GM21576 (cell line): Measurements from ENCODE around the gene SLC35A3.
"Not testable (repeated sequence)": the region's sequence is repeated elsewhere in the genome, so short reads cannot be mapped to it uniquely, and the experiment has no call there.

Experiments
- ATAC-seq: cut with Tn5 transposase; IDR thresholded peaks from one replicate; pipeline ENCODE4 v1.9.1; 2021; ENCODE audit warnings: mild to moderate bottlenecking, moderate library complexity; ENCODE audit not compliant: unreplicated experiment

The SLC35A3 gene

DNA sequence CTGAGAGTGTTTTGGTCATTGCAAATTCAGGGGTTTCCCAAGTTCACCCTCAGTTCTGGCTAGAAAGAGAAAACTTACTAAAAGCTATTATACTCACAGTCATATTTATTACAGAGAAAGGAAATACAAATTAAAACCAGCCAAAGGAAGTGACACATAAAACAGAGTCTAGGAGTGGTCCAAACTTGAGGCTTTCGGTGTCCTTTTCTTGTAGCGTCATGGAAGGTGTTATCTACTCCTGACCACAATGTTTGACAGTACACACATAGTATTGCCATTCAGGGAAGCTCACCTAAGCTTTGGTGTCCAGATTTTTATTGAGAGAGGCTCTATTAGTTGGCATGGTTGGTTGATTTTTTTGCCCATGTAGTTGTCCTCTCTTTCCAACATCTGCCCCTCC, 59.0 kb downstream of the SLC35A3 start:
- no peak for ATAC-seq

DNA sequence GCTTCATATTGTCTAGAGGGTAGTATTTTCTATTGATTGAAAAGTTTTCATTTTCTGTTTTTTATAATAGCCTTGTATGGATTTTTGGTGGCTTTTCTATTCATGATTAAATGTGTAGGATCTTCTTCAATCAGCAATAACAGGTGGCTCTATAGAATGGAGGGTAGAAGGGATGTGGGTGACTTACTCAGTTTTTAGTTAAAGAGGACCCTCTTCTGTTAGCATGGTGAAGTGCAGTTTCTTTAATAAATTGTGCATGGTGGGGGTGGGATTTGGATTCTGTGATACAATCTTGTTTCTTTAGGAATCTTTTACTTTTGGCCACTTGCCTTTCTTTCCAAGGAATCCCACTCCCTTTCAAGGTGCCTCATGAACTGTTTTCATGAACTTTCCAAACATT, 64.7 kb downstream of the SLC35A3 start:
- ATAC-seq, result no peak

DNA sequence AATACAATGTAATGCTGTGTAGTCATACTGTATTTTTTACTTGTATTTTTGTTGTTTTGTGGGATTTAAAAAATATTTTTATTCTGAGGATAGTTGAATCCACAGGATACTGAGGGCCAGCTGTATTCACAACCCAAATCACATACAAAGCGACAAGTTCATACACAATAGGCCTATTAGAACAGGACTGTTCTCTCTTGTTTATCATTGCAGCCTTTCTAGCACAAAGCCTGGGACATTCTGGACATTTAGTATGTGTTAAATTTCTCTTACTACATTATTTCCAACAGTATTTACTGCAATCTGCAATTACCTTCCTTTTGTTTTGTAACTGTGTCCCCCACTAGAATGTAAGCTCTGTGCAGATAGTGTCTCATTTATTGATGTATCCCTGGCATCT, 65.4 kb downstream of the SLC35A3 start:
- ATAC-seq, result no peak

DNA sequence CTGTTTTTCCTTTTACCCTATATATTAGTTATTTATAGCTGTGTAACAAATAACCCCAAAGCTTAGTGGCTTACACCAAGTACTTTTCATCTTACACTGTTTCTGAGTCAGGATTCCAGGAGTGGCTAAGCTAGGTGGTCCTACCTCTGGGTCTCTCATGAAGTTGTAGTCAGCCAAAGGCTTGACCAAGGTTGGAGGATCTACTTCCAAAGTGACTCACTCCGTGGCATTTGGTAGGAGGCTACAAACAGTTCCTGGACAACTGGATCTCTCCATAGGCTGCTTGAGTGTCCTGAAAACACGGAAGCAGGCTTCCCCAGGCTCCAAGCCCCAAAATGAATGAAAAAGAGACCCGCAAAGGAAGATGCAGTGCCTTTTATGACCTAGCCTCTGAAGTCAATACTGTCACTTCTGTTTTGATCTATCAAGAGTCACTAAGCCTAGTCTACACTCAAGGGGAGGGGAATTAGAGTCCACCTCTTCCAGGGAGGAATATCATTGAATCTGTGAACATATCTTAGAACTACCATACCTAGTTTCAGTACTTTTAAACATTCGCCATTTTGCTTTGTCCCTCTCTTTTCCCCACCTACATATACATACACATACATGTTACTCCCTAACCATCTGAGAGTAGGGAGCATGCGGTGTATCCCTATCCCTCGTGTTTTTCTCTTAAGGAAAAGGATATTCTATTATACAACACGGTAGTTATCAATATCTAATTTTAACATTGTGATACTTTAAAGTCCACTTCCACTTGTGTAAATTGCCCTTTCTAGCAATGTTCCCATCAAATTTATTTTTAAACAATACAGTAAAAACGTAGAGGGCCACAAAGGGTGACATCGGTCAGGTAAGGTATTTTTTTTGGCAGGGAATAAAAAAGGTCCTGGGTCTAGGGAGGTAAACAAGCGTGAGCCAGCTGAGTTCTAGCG, 67.2 kb downstream of the SLC35A3 start:
- ATAC-seq, result no peak

DNA sequence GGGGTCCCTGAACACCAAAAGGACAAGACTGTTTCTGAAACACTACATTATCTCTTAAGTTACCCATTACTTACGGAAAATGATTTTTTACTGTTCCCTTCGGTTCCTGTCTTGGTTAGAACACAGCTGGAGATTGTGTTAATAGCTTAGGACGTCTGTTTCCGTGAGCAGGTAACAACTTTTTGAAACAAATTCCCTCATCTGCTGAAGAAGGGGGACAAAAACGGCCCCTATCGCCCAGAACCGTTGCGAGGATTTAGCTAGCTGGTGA, 67.8 kb downstream of the SLC35A3 start:
- no peak for ATAC-seq

DNA sequence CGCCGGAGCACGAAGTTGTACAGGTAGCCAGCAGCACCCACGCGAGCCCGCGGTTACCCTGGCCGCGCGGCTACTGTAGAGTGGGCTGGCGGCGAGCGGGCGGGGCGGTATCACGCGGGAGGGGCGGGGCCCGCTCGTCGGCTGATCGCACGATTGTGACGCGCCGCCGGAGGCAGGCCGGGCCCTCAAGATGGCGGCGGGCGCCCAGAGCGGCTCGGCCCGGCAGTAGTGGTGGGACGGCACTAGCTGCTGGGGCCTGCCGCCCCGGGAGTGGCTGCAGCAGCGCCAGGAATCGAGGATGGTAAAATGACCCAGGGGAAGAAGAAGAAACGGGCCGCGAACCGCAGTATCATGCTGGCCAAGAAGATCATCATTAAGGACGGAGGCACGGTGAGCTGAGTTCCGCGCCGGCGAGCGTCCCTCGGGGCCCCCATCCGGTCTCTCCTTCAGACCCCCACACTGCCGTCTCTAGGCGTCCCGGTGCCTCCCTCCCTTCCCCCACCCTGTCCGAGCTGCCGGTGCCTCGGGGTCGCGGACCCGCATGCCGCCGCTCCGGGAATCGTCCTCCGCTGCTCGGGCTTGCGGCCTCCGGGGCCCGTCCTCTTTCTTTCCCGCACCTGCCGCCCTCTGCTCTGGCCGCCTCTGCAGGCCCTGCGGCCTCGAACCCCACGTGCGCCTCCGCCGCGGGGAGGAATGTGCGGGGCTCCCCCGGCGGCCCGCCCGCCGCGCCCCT, 68.3 kb downstream of the SLC35A3 start:
- peak; percentile 79 for ATAC-seq

DNA sequence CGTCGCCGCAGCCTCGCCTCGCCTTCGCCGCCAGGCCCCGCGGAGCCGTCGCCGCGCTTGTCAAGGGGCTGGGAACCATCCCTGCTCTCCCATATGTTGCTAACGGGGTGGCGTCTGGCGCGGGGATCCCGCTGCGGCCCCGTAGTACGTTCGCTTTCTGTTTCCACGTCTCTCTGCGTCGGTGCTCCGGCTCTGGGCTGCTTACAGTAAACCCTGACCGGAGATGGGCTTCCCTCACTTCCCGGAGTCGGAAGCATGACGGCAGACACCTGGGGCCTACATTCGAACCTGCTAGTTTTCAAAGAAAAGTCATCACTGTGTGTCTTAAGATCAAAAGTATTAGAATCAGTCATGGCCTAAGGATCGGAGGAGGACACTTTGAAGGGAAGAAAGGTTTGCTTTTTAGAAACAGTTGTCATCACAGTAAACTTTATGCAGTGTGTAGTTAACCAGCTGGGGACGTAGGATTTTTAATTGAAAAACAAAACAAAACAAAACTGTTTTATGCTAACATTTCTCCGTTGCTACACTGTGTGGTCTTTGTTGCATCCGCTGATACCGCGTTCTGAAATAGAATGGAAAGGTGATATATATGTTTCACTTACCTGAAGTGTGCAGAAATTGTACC, 69.0 kb downstream of the SLC35A3 start:
- peak; percentile 44 for ATAC-seq

DNA sequence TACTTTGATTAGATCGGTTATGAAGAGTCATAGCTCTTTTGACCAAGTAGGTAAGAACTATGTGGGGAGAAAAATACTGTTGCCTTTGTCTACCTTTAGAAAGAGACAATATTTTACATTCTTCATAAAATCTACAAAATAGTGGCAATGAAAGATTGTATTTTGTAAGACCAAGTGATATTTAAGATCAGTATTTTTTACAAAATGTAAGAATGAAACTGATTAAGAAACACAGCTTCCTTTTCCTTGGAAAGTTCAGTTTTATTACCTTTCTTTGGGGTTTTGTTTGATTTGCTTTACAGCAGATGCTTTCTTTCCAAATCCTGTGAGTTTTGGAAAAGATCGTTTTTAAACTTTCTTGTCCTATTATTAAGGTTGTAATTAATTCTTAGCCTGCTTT, 69.8 kb downstream of the SLC35A3 start:
- no peak for ATAC-seq

DNA sequence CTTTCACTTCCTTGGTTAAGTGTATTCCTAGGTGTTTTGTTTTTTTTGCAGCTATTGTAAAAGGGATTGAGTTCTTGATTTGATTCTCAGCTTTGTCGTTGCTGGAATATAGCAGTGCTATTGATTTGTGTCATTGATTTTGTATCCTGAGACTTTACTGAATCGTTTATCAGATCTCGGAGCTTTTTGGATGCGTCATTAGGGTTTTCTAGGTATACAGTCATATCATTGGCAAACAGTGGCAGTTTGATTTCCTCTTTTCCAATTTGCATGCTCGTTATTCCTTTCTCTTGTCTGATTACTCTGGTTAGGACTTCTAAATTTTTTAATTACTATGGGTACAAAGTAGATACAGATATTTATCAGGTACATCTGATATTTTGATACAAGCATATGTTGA, 75.4 kb downstream of the SLC35A3 start:
- ATAC-seq, result no peak

DNA sequence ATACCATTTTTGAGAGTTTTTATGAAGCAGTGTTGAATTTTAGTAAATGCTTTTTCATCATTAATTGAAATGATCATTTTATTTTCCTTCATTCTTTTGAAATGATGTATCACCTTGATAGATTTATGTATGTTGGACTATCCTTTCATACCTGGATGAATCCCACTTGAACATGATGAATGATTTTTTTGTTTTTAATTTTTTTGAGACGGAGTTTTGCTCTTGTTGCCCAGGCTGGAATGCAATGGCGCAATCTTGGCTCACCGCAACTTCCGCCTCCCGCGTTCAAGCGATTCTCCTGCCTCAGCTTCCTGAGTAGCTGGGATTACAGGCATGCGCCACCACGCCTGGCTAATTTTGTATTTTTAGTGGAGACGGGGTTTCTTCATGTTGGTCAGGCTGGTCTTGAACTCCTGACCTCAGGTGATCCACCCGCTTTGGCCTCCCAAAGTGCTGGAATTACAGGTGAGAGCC, 77.5 kb downstream of the SLC35A3 start:
- not testable (repeated sequence) for ATAC-seq

DNA sequence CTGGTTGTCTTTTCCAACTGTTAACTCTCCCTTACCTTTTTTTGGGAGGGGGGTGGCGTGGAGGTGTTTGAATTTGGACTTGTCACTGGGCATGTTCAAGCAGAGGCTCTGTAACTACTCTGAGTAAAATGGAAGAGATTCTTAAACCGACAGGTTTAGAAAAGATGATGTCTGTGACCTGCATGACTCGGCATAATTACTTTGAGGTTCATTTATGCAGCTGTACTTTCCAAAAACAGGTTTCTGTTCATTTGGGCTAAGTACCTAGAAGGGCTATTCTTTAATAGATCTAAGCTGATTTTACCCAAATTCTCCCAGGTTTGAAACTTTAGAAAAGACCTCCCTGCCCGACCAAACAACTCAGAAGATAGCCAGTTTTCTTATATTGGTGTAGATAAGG, 80.3 kb downstream of the SLC35A3 start:
- ATAC-seq, result no peak

DNA sequence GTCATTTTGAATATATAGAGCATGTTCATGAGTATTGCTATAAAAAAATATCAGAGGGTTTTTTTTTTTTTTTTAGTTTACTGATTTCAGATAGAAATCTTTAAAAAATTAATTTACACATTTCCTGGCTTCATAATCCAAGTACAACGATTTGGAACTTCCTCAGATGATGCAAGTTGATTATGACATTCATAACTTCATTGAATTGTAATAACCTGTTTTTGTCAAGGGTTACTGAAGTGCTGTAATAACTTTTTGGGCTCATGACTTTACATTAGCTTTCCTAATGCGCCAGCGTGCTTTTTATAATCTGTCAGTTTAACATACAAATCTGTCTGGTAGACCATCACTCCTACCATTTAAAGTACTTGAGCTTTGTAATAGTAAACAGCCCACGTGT, 81.6 kb downstream of the SLC35A3 start:
- ATAC-seq, result no peak

DNA sequence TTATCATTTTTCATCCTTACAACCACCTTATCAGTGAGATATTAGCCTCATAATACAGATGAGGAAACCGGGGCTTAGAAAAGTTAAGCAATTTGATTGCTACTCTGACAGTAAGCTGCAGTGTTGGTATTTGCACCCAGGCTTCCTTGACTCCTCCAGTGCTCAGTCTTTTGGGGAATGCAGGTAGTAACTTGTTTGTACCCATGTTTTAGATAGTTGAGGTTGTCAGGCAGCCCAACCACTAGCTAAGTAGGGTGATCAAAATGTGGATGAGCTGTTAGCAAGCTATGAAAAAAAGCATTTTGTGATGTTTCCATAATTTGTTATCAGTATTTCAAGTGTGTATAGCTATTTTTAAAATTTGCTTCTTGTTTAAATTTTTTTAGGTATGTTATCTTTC, 82.1 kb downstream of the SLC35A3 start:
- no peak for ATAC-seq

DNA sequence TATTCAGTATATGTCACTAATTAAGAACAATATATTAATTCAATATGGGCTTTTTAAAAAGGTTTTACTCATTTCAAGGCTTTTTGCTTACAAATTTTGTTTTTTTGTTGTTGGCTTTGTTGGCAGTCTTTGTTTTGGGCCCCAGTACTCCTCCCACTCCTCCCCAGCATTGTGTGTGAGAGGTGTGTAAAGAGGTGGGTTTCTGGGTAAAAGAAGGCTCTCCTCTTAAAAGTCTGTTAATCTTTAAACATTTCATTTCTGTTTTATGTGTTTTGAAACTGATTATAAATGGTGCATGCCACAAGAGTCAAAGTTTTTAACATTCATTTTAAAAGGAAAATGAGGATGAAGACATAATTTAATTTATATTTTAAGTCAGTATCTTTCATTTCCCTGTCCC, 83.3 kb downstream of the SLC35A3 start:
- no peak for ATAC-seq

DNA sequence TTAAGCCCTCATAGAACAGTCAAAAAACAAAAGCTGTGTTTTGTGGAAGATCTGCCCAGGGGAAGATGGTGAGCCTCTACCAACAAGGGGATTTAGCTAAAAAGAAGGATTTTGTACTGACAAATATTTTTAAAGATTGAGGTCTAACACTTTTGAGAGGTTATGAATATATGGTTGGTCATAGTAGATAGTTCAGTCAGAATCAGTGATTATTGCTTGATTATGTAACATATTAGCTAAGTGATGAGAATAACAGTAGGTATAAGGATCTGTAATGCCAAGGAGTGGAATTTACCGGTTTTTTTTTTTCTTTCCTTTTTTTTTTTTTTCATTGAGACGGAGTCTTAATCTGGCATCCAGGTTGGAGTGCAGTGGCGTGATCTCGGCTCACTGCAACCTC, 83.9 kb downstream of the SLC35A3 start:
- ATAC-seq, result no peak

DNA sequence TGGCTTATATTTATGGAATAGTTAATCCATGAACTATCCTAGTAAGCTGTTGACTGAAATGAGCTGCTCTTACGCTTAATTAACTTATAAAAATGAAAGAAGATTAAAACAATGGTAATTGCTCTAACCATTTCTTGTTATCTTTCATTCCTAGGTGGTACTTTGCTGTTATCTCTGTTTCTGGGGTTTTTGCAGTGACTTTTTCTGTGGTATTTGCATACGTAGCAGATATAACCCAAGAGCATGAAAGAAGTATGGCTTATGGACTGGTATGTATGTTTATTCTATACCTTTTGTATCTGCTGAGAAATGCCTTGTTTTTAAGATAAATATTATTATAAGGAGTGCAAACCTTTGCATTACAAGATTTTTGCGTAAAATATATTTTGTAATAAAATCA, 91.9 kb downstream of the SLC35A3 start:
- no peak for ATAC-seq

DNA sequence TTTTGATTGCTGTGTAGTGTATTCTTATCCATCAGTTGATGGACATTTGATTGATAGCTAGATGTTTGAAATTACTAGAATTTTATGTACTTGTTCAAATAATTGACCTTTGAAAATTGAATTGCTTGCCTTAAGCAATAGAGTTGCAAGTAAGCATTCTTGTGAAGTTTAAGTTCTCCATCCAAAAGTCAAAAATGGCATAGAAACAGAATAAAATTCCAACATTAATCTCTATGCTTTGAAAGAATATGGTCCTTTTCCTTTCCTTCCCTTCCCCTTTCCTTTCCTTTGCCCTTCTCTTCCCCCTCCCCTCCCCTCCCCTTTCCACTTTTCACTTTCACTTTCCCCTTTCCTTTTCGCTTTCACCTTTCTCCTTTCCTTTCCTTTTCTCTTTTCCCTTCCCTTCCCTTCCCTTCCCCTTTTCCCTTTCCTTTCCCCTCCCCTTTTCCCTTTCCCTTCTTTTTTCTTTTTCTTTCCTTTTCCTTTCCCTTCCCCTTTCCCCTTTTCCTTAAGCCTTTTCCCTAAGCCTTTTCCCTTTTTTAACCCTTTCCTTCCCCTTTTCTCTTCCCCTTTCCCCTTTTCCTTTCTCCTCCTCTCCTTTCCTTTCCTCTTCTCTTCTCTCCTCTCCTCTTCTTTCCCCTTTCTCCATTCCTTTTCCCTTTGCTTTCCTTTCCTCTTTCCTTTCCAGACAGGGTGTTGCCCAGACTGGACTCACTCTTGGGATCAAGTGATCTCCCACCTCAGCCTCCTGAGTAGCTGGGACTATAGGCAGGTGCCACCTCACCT, 95.6 kb downstream of the SLC35A3 start:
- no peak for ATAC-seq

DNA sequence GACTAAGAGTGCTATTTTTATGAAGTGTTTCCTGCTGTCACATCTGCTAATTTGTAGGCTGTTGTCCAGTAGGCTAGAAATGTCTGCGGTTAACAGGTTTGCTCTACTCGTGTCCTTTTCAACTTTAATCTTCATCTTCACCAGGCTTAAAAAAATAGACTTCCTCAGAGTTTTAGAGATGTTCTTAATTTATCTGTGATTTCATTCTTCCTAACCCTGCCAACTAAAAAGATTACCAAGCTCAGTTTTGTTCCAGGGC, 96.1 kb downstream of the SLC35A3 start:
- no peak for ATAC-seq

DNA sequence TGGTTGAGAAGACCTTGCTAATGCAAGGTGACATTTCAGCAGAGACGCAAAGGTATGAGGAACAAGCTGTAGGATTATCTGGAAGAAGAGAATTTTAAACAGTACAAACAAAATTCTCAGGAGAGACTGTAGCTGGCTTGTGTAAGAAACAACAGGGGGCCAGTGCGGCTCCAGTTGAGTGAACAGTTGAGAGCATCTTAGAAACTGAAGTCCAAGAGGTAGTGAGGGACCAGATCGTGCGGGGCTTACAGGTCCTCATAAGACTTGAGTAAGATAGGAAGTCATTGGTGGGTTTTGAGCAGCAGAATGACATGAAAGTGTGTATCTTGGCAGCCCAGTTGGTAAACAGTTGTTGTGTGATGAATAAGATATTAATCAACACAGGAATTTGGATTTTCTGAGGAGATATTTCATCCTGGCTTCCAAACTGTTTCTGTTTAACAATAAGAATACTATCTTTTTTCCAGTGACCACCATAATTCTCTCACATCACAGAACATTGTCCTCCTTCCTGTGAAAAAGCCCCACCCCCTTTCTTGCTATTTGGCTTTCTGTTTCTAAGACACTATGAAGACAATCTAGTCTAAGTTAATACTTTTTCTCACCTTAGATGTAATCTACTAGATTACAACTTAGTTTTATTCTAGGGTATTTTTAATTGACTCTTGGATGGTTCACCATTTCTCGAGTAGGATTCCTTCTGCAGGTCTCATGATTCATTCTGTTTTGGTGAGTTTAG, 100.6 kb downstream of the SLC35A3 start:
- ATAC-seq, result no peak

DNA sequence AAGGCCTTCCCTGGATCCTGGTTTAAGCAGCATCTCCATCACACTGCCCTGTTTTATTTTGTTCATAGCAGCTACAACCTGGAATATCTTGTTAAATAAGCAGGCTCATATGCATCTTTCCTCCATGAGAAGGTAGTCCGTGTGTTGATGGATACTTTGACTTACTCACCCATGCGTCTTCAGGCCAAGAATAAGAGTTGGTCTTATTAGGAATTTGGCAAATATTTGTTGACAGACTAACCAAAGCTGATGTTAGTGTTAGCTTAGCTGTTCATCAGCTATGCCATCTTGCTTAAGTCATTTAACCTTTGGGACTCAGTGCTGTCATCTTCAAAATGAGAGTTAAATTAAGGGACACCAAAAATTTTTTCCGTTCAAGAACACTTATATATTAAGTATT, 103.7 kb downstream of the SLC35A3 start:
- no peak for ATAC-seq
